Neuronal stem cell (in vitro differentiated cells): ENCODE measurements around the gene MUC5B.

Source experiments
- DNase-seq: peaks from one replicate; pipeline ENCODE4 v3.0.0-alpha.2; 2013; ENCODE audit warnings: low spot score
- H2AFZ ChIP-seq: one replicate; pipeline ENCODE4 v1.6.1; 2013; ENCODE audit warnings: mild to moderate bottlenecking, low read length, inconsistent platforms
- H2AK5ac ChIP-seq: 2 replicates; pipeline ENCODE4 v1.6.1; 2013; ENCODE audit warnings: low read depth, mild to moderate bottlenecking, inconsistent platforms, low read length, moderate library complexity, mixed read lengths
- H2BK120ac ChIP-seq: 2 replicates; pipeline ENCODE4 v1.6.1; 2013; ENCODE audit warnings: low read depth, mild to moderate bottlenecking, inconsistent platforms, low read length, moderate library complexity, mixed read lengths
- H2BK12ac ChIP-seq: one replicate; pipeline ENCODE4 v1.6.1; 2013; ENCODE audit warnings: low read length, inconsistent platforms
- H2BK15ac ChIP-seq: 2 replicates; pipeline ENCODE4 v1.6.1; 2013; ENCODE audit warnings: mild to moderate bottlenecking, low read length, inconsistent platforms, mixed read lengths
- H2BK5ac ChIP-seq: one replicate; pipeline ENCODE4 v1.6.1; 2013; ENCODE audit warnings: inconsistent platforms, mild to moderate bottlenecking, low read length, moderate library complexity
- H3K14ac ChIP-seq: one replicate; pipeline ENCODE4 v1.6.1; 2013; ENCODE audit warnings: low read length, inconsistent platforms
- H3K18ac ChIP-seq: 2 replicates; pipeline ENCODE4 v1.6.1; 2013; ENCODE audit warnings: low read length, inconsistent platforms
- H3K23ac ChIP-seq: 2 replicates; pipeline ENCODE4 v1.6.1; 2013; ENCODE audit warnings: low read depth, mild to moderate bottlenecking, mixed read lengths, low read length, inconsistent platforms; ENCODE audit not compliant: poor library complexity
- H3K27ac ChIP-seq: replicated peaks from 3 replicates; pipeline ENCODE4 v1.5.1; 2013; ENCODE audit warnings: low read length, inconsistent platforms
- H3K27me3 ChIP-seq, 3 experiments: 2 replicates each; pipeline ENCODE4 v1.6.1; 2013; ENCODE audit warnings: low read length in 3 of 3, mild to moderate bottlenecking in 2 of 3, inconsistent platforms in 1 of 3, low read depth in 1 of 3, mixed read lengths in 1 of 3, moderate library complexity in 1 of 3; ENCODE audit not compliant: control insufficient read depth in 3 of 3, insufficient read depth in 3 of 3
- H3K36me3 ChIP-seq, 2 donors: replicated peaks in 1 of 2; 2 replicates each; pipeline ENCODE4 v1.6.1; 2013; ENCODE audit warnings: low read length in 2 of 2; ENCODE audit not compliant: control insufficient read depth in 2 of 2, insufficient read depth in 2 of 2
- H3K4ac ChIP-seq: 2 replicates; pipeline ENCODE4 v1.6.1; 2013; ENCODE audit warnings: inconsistent platforms, mild to moderate bottlenecking, low read length, moderate library complexity
- H3K4me1 ChIP-seq, 2 donors: 1 replicate in 1 of 2; 2 replicates in 1 of 2; pipeline ENCODE4 v1.6.1; 2013; ENCODE audit warnings: low read length in 2 of 2, low read depth in 1 of 2; ENCODE audit not compliant: control insufficient read depth in 2 of 2, insufficient read depth in 1 of 2
- H3K4me2 ChIP-seq: one replicate; pipeline ENCODE4 v1.6.1; 2013; ENCODE audit warnings: mild to moderate bottlenecking, low read length, inconsistent platforms; ENCODE audit not compliant: insufficient read depth, poor library complexity, severe bottlenecking
- H3K4me3 ChIP-seq, 2 donors: 2 replicates each; pipeline ENCODE4 v1.5.1; 2013; ENCODE audit warnings: low read length in 2 of 2, mild to moderate bottlenecking in 2 of 2, inconsistent platforms in 1 of 2, moderate library complexity in 1 of 2
- H3K79me1 ChIP-seq: one replicate; pipeline ENCODE4 v1.6.1; 2013; ENCODE audit warnings: low read depth, mild to moderate bottlenecking, inconsistent platforms, low read length, moderate library complexity
- H3K9ac ChIP-seq: one replicate; pipeline ENCODE4 v1.6.1; 2013; ENCODE audit warnings: mild to moderate bottlenecking, low read depth, low read length, inconsistent platforms; ENCODE audit not compliant: poor library complexity
- H3K9me3 ChIP-seq, 2 donors: replicated peaks in 1 of 2; 2 replicates each; pipeline versions ENCODE3 to v1.6.1; 2013; ENCODE audit warnings: low read length in 2 of 2, mild to moderate bottlenecking in 2 of 2, inconsistent platforms in 1 of 2, low read depth in 1 of 2, mixed read lengths in 1 of 2, moderate library complexity in 1 of 2; ENCODE audit not compliant: control insufficient read depth in 2 of 2, insufficient read depth in 1 of 2
- H4K8ac ChIP-seq: one replicate; pipeline ENCODE4 v1.6.1; 2013; ENCODE audit warnings: low read depth, mild to moderate bottlenecking, inconsistent platforms, low read length, moderate library complexity
- H4K91ac ChIP-seq: one replicate; pipeline ENCODE4 v1.6.1; 2013; ENCODE audit warnings: low read length, low read depth, mild to moderate bottlenecking, inconsistent platforms; ENCODE audit not compliant: poor library complexity
- WGBS, 2 donors: extraction: QIAGEN DNeasy Blood & Tissue Kit; methylation state at CpG; one replicate each; pipeline ENCODE4 v1.1.7; 2013; ENCODE audit warnings: missing lambda C conversion rate in 2 of 2, mixed read lengths in 1 of 2; ENCODE audit not compliant: insufficient read length in 2 of 2, insufficient replicate concordance in 1 of 2; ENCODE audit errors: extremely low coverage in 2 of 2; 5-methylcytosine and 5-hydroxymethylcytosine counted together

The MUC5B gene

DNA sequence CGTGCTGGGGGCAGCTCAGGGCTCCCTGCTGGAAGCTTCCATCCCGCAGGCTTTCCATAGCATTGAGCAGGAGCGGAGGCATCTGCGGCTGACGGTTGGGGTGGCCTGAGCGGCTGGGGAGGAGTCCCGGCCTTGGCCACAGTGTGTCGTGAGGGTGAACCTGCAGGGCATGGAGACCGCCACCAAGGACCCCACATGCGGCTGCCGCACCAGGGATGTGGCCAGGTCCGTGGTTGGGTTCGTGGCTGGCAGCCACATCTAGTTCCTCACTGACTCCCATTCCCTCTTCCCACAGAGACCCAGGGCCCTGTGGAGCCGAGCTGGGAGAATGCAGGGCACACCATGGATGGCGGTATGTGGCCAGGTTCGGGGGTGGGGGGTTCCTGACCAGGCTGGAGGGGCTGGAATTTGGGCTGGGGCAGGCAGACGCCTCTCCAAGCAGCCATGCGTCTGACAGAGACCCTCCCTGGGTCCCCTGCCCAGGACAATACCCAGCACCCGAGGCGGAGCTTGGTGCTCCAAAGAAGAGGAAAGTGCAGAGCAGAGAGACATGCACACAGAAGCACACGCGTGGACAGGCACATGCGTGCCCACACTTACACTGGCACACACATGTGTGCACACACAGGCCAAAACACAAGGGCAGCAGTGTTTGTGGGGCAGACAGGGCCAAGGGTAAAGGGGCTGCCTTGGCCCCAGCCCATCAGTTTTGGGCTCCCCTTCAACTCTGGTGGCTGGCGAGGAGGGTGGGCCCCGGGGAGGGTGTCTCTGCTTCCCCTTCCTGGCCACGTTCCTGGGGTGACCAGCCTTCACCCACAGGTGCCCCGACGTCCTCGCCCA lies 2.7 kb downstream of the MUC5B start:
- Histone ChIP-seq H3K9me3 (no peaks in the 10 kb centered on the region), H3K9ac (peak overlapping the region; percentile 70), H3K79me1 (peaks cover 4% of the 10 kb centered on the region), H3K4me1 (peaks cover 0 to 5% of the 10 kb centered on the region in 2 donors), H2AK5ac (peak overlapping the region; percentile 97), H3K18ac (peak overlapping the region; percentile 87), H3K36me3 (no peaks in the 10 kb centered on the region), H3K4ac (no peak overlapping the region), H3K23ac (peak overlapping the region; percentile 93), H3K4me2 (no peak overlapping the region), H3K27ac (no peak overlapping the region), H2BK12ac (peak overlapping the region; percentile 73), H4K91ac (no peak overlapping the region), H2AFZ (peak overlapping the region; percentile 10), H2BK120ac (no peak overlapping the region), H3K27me3 (peaks cover 0 to 16% (median 0%) of the 10 kb centered on the region in 3 experiments), H2BK5ac (peak overlapping the region; percentile 60), H4K8ac (peak overlapping the region; percentile 92), H3K14ac (peak overlapping the region; percentile 82), H3K4me3 (no peak overlapping the region), H2BK15ac (peak overlapping the region; percentile 32)
- no CpG with 5 or more reads among the region's 29 CpGs for WGBS, 2 donors
- DNase-seq: no peak

DNA sequence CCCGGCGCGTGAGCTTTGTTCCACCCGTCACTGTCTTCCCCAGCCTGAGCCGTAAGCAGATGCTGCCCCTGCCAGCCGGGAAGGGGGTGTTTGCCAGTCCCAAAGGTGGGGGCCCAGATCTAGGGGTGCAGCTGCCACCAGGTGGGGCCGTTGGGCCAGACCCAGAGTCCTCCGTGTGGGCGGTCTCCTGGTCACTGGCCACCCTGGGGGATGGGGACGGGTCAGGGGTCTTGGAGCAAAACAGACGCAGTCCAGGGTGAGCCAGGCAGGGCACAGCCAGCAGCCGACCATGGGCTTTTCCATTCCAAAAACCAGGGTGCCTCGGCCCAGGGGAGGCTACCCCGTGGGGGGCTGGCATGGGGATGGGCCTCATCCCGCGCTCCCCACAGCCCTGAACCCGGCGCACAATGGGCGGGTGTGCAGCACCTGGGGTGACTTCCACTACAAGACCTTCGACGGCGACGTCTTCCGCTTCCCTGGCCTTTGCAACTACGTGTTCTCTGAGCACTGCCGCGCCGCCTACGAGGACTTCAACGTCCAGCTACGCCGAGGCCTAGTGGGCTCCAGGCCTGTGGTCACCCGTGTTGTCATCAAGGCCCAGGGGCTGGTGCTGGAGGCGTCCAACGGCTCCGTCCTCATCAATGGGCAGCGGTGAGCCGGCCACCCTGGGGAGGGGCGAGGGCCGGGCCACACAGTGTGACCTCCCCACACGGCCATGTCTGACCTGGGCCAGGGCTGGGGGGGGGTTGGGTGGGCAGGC lies 3.5 kb downstream of the MUC5B start:
- H3K4me1 ChIP-seq: peaks cover 0 to 5% of the 10 kb centered on the region in 2 donors
- H2AFZ ChIP-seq: no peak overlapping the region
- H4K91ac ChIP-seq: no peak overlapping the region
- H3K9ac ChIP-seq: peak overlapping the region; percentile 70
- no peaks in the 10 kb centered on the region for H3K9me3 ChIP-seq
- H2BK120ac ChIP-seq: no peak overlapping the region
- no peaks in the 10 kb centered on the region for H3K36me3 ChIP-seq
- no peak overlapping the region for H3K4ac ChIP-seq
- no peak overlapping the region for H3K4me2 ChIP-seq
- H2BK15ac ChIP-seq: peak overlapping the region; percentile 32
- H3K14ac ChIP-seq: peak overlapping the region; percentile 89
- peak overlapping the region; percentile 60 for H2BK5ac ChIP-seq
- H3K18ac ChIP-seq: peak overlapping the region; percentile 87
- peak overlapping the region; percentile 30 for H2BK12ac ChIP-seq
- peak overlapping the region; percentile 97 for H2AK5ac ChIP-seq
- peaks cover 4% of the 10 kb centered on the region for H3K79me1 ChIP-seq
- WGBS, 2 donors: no CpG with 5 or more reads among the region's 41 CpGs
- DNase-seq: no peak
- H4K8ac ChIP-seq: peak overlapping the region; percentile 65
- H3K27ac ChIP-seq: no peak overlapping the region
- H3K4me3 ChIP-seq: no peak overlapping the region
- H3K27me3 ChIP-seq: peaks cover 0 to 11% (median 0%) of the 10 kb centered on the region in 3 experiments
- H3K23ac ChIP-seq: peak overlapping the region; percentile 93

DNA sequence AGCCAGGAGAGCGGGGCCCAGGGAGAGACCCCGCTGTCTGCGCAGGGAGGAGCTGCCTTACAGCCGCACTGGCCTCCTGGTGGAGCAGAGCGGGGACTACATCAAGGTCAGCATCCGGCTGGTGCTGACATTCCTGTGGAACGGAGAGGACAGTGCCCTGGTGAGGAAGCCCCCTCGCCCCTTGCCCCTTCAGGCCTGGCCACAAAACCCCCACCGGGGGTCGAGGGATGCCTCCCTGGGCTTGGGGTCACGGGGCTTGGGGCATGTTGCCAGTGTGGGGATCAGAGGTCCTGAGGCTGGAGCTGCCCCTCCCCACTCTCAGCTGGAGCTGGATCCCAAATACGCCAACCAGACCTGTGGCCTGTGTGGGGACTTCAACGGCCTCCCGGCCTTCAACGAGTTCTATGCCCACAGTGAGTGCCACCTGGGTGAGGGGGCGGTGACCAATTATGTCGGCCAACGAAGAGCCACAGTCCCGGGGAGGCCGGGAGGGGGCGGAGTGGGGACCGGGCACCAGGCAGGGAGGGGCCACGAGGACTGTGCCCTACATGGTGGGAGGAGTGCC lies 4.2 kb downstream of the MUC5B start:
- no peak overlapping the region for H3K27ac ChIP-seq
- no peak for DNase-seq
- H4K8ac ChIP-seq: no peak overlapping the region
- no peaks in the 10 kb centered on the region for H3K9me3 ChIP-seq
- peaks cover 0 to 5% of the 10 kb centered on the region in 2 donors for H3K4me1 ChIP-seq
- H2AFZ ChIP-seq: no peak overlapping the region
- peak overlapping the region; percentile 55 for H3K23ac ChIP-seq
- H2BK120ac ChIP-seq: no peak overlapping the region
- peaks cover 4% of the 10 kb centered on the region for H3K79me1 ChIP-seq
- no CpG with 5 or more reads among the region's 23 CpGs for WGBS, 2 donors
- peaks cover 0 to 5% (median 0%) of the 10 kb centered on the region in 3 experiments for H3K27me3 ChIP-seq
- no peak overlapping the region for H2BK12ac ChIP-seq
- peak overlapping the region; percentile 97 for H2AK5ac ChIP-seq
- no peak overlapping the region for H4K91ac ChIP-seq
- H2BK5ac ChIP-seq: peak overlapping the region; percentile 39
- peak overlapping the region; percentile 32 for H2BK15ac ChIP-seq
- no peak overlapping the region for H3K4me2 ChIP-seq
- H3K18ac ChIP-seq: peak overlapping the region; percentile 87
- H3K14ac ChIP-seq: no peak overlapping the region
- peak overlapping the region; percentile 21 for H3K9ac ChIP-seq
- H3K4ac ChIP-seq: peak overlapping the region; percentile 89
- no peaks in the 10 kb centered on the region for H3K36me3 ChIP-seq
- no peak overlapping the region for H3K4me3 ChIP-seq
